Choroid plexus epithelial cell (primary cell): ENCODE results near the gene STYX.

Experiments
- DNase-seq: peaks from one replicate; pipeline ENCODE4 v3.0.0-alpha.2; 2010; ENCODE audit warnings: low read depth
- H3K4me3 ChIP-seq: 2 replicates; pipeline ENCODE4 v1.5.1; 2011; ENCODE audit warnings: low read depth, mild to moderate bottlenecking, control low read depth, low read length, moderate library complexity
- CTCF ChIP-seq: conservative IDR thresholded peaks from 2 replicates; pipeline ENCODE4 v1.5.1; 2011; ENCODE audit warnings: low read depth, mild to moderate bottlenecking, control low read depth, inconsistent platforms, low read length, moderate library complexity

The STYX gene

GRCh38 chr14:52824462-52824861, 94.5 kb downstream of the STYX start:
- H3K4me3 ChIP-seq: no peak overlapping the region
- TF ChIP-seq CTCF: no peak
- no peak for DNase-seq
